Psoas muscle (tissue), 8 donors: ENCODE data around the gene LMTK3. TPM values are rescaled to one million over a fixed set of nuclear protein-coding genes. Genes with fewer than 3 reads are reported as not detected.

Experiments used
- ATAC-seq, 4 donors: fragments of 200-7000 bp; cut with Tn5 transposase; one replicate each; pipeline ENCODE4 v1.9.1; 2020; ENCODE audit warnings: moderate library complexity in 3 of 4, mild to moderate bottlenecking in 2 of 4
- DNase-seq, 2 donors: peaks; one replicate each; pipeline ENCODE4 v3.0.0-alpha.2; 2020
- H3K27ac ChIP-seq: fragments of 200-600 bp; one replicate; pipeline ENCODE4 v1.8.0; 2022
- H3K27me3 ChIP-seq, 3 donors: fragments of 200-600 bp in 1 of 3; one replicate each; pipeline versions ENCODE4 v1.6.1 to v1.8.0; 2013 to 2022; ENCODE audit warnings: low read length in 2 of 3, mild to moderate bottlenecking in 2 of 3, moderate library complexity in 1 of 3; ENCODE audit not compliant: insufficient read depth in 3 of 3
- H3K36me3 ChIP-seq, 2 donors: fragments of 200-600 bp in 1 of 2; one replicate each; pipeline versions ENCODE4 v1.6.1 to v1.8.0; 2013 to 2022; ENCODE audit warnings: low read depth in 1 of 2, mild to moderate bottlenecking in 1 of 2, moderate library complexity in 1 of 2; ENCODE audit not compliant: insufficient read depth in 1 of 2
- H3K4me1 ChIP-seq: fragments of 200-600 bp; one replicate; pipeline ENCODE4 v1.8.0; 2022
- H3K4me3 ChIP-seq: fragments of 200-600 bp; one replicate; pipeline ENCODE4 v1.8.0; 2022; ENCODE audit warnings: mild to moderate bottlenecking
- H3K9me3 ChIP-seq: fragments of 200-600 bp; one replicate; pipeline ENCODE4 v1.8.0; 2022
- CTCF ChIP-seq: fragments of 200-600 bp; IDR thresholded peaks from one replicate; pipeline ENCODE4 v1.8.0; 2022; ENCODE audit warnings: antibody characterized with exemption
- WGBS, 3 donors: extraction: QIAGEN DNeasy Blood & Tissue Kit; methylation state at CpG; one replicate each; pipeline versions ENCODE4 v1.1.6 to v1.1.7; 2013; 5-methylcytosine and 5-hydroxymethylcytosine counted together
- intact Hi-C, 2 donors: fragments of 100-400 bp; cut with DNase I; formaldehyde crosslinking; loops; one replicate each; pipeline versions ENCODE4 v1.11.0 to v1.14.2; 2022
- polyA plus RNA-seq, 3 donors: library from polyadenylated mRNA; stranded (reverse); fragments of 200-250 nt; gene quantifications; one replicate each; pipeline ENCODE4 v1.2.3, GENCODE V29; 2013
- total RNA-seq, 4 donors: library from RNA; stranded (reverse); fragmentation: NEBNext Ultra II Directional in 2 of 4; extraction: Animal tissue kit (Norgen Biotek cat#: 25700) in 2 of 4; gene quantifications; one replicate each; pipeline versions ENCODE4 v1.2.1 to v1.2.4, GENCODE V29; 2021 to 2023
- donor health status: healthy with polysubstance abuse.
- donor health status: DM: no; HTN: no; CAD: no; lungs with moderate emphysema.
- donor health status: Bipolar disorder and iron deficiency.
- donor health status: healthy.
- donor health status: DM: yes; HTN: yes; CAD: no.
- donor health status: DM: no; HTN: no; CAD: no.
- donor health status: DM: no; HTN: no; CAD: no.
- donor health status: DM: yes; HTN: yes; CAD: no.

LMTK3 gene
- total and polyA plus RNA-seq, 7 donors: 0.03 to 0.14 (median 0.06) TPM; not detected in 2

- TF ChIP-seq CTCF: no peak
- Histone ChIP-seq H3K27me3 (peaks cover 0 to 11% (median 4%) of the 10 kb centered on the region in 3 donors), H3K27ac (no peak overlapping the region), H3K4me3 (no peak overlapping the region), H3K4me1 (no peaks in the 10 kb centered on the region), H3K9me3 (no peaks in the 10 kb centered on the region), H3K36me3 (no peaks in the 10 kb centered on the region)
- 72 to 93% (median 82%) methylated on average over 1 of the region's 1 CpG for WGBS, 3 donors
- intact Hi-C loops: no loop called here
- DNase-seq: no peak
- no peak for ATAC-seq
These were observed 36.7 kb upstream of the LMTK3 start for GRCh38 chr19:48548253-48548911.

GRCh38 chr19:48547722-48548121 is 36.1 kb upstream of the LMTK3 start:
- ATAC-seq (no peak), DNase-seq (no peak)
- no peak for TF ChIP-seq CTCF
- Histone ChIP-seq H3K4me3 (no peak overlapping the region), H3K9me3 (no peaks in the 10 kb centered on the region), H3K36me3 (no peaks in the 10 kb centered on the region), H3K27ac (no peak overlapping the region), H3K4me1 (no peaks in the 10 kb centered on the region), H3K27me3 (peaks cover 0 to 11% (median 4%) of the 10 kb centered on the region in 3 donors)
- 74 to 88% (median 78%) methylated on average over 1 of the region's 1 CpG for WGBS, 3 donors
- intact Hi-C loops: no loop called here

GRCh38 chr19:48544856-48545750 is 33.5 kb upstream of the LMTK3 start:
- intact Hi-C loops: no loop called here
- Histone ChIP-seq H3K9me3 (no peaks in the 10 kb centered on the region), H3K36me3 (no peaks in the 10 kb centered on the region), H3K27me3 (peaks cover 0 to 11% (median 4%) of the 10 kb centered on the region in 3 donors), H3K27ac (no peak overlapping the region), H3K4me3 (no peak overlapping the region), H3K4me1 (no peaks in the 10 kb centered on the region)
- ATAC-seq (no peak), DNase-seq (no peak)
- no peak for TF ChIP-seq CTCF
- 55 to 58% (median 57%) methylated on average over 21 to 25 of the region's 25 CpGs for WGBS, 3 donors

GRCh38 chr19:48543121-48543710 is 31.6 kb upstream of the LMTK3 start:
- Histone ChIP-seq H3K4me1 (no peaks in the 10 kb centered on the region), H3K9me3 (no peaks in the 10 kb centered on the region), H3K36me3 (no peaks in the 10 kb centered on the region), H3K4me3 (no peak overlapping the region), H3K27ac (no peak overlapping the region), H3K27me3 (peaks cover 0 to 6% (median 3%) of the 10 kb centered on the region in 3 donors)
- 10 to 15% (median 10%) methylated on average over 15 to 19 of the region's 19 CpGs for WGBS, 3 donors
- peak; percentile 90 to 97 (median 94) for ATAC-seq
- intact Hi-C loops: no loop called here
- TF ChIP-seq CTCF: no peak
- peak; percentile 32 to 67 for DNase-seq
